ENCODE results near the gene EPAS1.
"Not testable (repeated sequence)": the region's sequence is repeated elsewhere in the genome, so short reads cannot be mapped to it uniquely, and the experiment has no call there.

The EPAS1 gene

DNA sequence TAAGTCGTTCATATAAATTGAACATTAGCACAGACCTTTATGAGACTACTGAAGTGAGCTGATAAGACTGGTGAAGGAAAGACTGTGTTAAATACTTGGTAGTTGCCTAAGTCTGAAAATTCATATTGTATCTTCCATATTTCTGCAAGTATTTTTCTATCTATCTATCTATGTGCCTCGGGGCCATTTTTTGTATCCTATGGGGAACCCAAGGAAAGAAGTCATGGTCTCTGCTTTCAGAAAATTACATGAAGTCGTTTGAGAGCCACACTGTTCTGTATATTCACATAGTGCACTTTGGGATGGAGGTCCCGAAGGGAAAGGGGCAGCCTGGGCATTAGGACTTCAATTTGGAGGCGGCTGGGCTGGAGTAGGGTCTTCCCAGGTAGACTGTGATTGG, 89.6 kb downstream of the EPAS1 start:
- H3K9me3 Mint-ChIP-seq = no peaks in the 10 kb centered on the region
- peaks cover 3% of the 10 kb centered on the region for H3K27me3 Mint-ChIP-seq
- H3K4me3 Mint-ChIP-seq = no peak overlapping the region
- peaks cover 2% of the 10 kb centered on the region for H3K36me3 Mint-ChIP-seq (ENCODE audit: low read depth)
- no peak for DNase-seq
- H3K4me1 Mint-ChIP-seq (ENCODE audit: low read depth) = no peaks in the 10 kb centered on the region
- H3K27ac Mint-ChIP-seq = no peak overlapping the region

DNA sequence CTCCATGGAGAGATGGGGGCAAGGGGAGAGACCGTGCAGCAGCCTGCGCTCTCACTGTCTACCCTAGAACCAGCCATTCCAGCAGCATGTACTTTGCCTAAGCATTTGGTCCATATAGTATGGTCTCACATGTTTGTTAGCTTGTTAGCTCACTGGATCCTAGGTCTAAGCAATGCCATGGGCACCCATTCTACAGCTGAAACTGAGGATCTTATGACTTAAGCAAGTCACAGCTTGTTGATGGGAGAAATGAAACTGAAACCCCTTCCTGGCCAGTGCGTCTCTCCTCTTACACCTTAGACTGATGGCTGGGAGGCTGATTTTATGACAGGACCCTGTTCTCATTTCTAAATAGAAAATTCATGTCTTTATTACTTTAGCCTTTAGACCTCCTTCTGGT, 90.1 kb downstream of the EPAS1 start:
- no peak for DNase-seq
- peaks cover 4% of the 10 kb centered on the region for H3K27me3 Mint-ChIP-seq

DNA sequence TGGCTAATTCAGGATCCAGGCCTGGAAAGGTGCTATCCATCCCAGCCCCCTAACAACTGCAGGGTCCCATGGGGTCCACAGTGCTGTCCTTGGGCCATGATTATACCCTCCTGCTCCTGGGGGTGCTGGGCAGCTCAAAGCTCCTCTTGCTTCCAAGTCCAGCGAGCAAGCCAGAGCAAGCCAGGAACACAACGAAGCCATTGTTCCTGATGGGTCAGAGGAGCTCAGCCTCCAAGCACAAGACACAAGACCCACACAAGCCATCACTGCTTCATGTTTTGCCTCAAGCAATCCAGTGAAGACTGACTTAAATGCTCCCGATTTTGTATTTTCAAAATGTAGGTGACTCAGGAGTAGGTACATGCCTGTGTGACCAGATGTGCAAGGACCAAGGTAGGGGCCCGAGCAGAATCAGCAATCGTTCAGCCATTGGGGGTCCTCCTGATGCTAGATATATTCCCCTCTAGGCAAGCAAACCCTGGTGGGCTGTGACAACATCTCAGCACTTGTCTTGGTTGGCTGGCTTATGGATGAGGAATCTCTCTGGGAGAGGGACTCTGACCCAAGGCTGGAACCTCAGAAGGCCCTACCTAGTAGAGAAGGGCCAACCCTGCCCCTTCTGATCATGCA, 90.8 kb downstream of the EPAS1 start:
- H3K36me3 Mint-ChIP-seq (ENCODE audit: low read depth) = no peaks in the 10 kb centered on the region
- DNase-seq = no peak
- H3K27ac Mint-ChIP-seq = no peak overlapping the region
- no peaks in the 10 kb centered on the region for H3K9me3 Mint-ChIP-seq
- no peak overlapping the region for H3K4me3 Mint-ChIP-seq
- peaks cover 7% of the 10 kb centered on the region for H3K27me3 Mint-ChIP-seq
- no peaks in the 10 kb centered on the region for H3K4me1 Mint-ChIP-seq (ENCODE audit: low read depth)

More for the DNA sequence above, 90.1 kb downstream of the EPAS1 start:
- H3K27ac Mint-ChIP-seq = no peak overlapping the region
- peaks cover 2% of the 10 kb centered on the region for H3K36me3 Mint-ChIP-seq (ENCODE audit: low read depth)
- no peak overlapping the region for H3K4me3 Mint-ChIP-seq
- no peaks in the 10 kb centered on the region for H3K9me3 Mint-ChIP-seq
- no peaks in the 10 kb centered on the region for H3K4me1 Mint-ChIP-seq (ENCODE audit: low read depth)

DNA sequence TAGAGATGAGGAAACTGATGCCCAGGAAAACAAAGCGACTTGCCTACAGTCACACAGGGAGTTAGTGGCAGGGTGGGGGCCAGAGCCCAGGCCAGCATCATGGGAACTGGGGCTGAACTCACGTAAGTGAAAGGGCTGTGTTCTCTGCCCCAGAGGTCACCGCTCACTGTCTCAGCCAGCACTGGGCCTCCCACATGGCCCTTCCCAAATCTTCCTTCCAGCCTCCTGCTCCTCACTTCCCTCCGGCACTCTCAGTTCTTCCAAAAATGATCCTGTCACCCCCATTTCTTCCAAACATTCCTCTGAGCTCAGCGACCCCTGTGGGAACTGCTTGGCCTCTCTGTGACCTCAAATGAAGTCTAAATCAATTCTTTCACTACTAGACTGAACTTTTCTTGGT, 91.7 kb downstream of the EPAS1 start:
- Mint-ChIP-seq H3K36me3 (ENCODE audit: low read depth) (no peaks in the 10 kb centered on the region), H3K9me3 (no peaks in the 10 kb centered on the region), H3K27me3 (peaks cover 7% of the 10 kb centered on the region), H3K4me1 (ENCODE audit: low read depth) (no peaks in the 10 kb centered on the region), H3K27ac (no peak overlapping the region), H3K4me3 (no peak overlapping the region)
- DNase-seq = no peak

DNA sequence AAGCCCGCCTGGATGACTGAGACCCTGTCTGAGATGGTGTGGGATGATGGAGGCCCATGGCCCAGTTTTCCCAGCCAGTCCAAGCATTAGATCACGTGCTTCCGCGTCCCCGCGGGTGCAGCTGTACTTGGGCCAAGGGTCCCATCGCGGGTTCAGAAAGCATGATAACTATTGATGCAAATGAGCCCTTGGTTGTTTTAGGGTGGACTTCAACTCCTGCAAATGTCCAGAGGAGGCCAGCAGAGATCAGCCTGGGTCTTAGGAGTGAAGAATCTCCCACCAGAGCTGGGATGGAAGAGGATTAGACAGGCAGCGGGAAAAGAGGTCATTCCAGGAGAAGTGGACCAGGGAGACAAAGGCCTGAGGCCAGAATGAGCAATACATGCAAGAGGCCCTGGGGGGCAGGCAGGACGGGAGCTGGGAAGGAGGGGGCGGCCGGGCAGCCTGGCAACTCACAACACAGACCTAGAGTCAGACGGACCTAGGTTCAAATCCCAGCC, 92.3 kb downstream of the EPAS1 start:
- Mint-ChIP-seq H3K9me3 (no peaks in the 10 kb centered on the region), H3K27me3 (peaks cover 8% of the 10 kb centered on the region), H3K4me3 (no peak overlapping the region), H3K36me3 (ENCODE audit: low read depth) (no peaks in the 10 kb centered on the region), H3K27ac (no peak overlapping the region), H3K4me1 (ENCODE audit: low read depth) (no peaks in the 10 kb centered on the region)
- no peak for DNase-seq

DNA sequence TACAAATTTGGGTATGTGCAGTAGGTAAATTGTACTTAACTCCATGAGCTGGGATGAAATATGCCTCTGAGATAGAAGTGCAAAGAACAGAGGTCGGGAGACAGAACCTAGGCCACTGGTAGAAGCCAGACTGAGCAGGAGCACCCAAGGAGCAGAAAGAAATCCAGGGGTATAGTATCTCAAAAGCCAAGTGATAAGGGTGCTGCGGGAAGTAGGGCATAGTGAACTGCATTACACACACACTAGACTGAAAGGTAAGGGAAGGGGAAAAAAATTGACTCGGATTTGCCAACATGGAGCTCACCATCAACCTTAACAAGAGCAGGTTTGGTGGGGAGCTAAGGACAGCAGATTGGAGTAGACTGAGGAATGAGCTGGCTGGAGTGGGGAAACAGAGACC, 92.8 kb downstream of the EPAS1 start:
- Mint-ChIP-seq H3K4me1 (ENCODE audit: low read depth) (peaks cover 5% of the 10 kb centered on the region), H3K4me3 (no peak overlapping the region), H3K27ac (no peak overlapping the region), H3K27me3 (peaks cover 10% of the 10 kb centered on the region), H3K9me3 (no peaks in the 10 kb centered on the region), H3K36me3 (ENCODE audit: low read depth) (no peaks in the 10 kb centered on the region)
- no peak for DNase-seq

DNA sequence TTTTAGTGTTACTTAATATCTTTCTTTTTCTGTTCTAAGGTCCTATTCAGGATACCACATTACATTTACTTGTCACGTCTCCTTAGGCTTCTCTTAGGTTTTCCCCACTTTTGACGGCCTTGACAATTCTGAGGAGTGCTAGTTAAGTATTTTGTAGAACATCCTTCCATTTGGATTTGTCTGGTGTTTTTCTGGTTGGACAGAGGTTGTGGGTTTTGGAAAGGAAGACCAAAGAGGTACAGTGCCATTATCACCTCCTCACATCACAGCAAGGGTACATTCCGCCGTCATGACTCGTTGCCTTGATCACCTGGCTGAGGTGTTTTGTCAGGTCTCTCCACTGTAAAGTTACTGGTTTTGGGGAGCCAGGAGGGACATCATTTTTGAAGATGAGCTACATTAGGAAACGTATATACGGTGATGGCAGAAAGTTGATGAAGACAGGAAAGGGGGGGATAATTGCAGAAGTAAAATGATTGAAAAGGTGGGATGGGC, 93.7 kb downstream of the EPAS1 start:
- Mint-ChIP-seq H3K4me1 (ENCODE audit: low read depth) (peaks cover 9% of the 10 kb centered on the region), H3K4me3 (no peak overlapping the region), H3K27me3 (peaks cover 10% of the 10 kb centered on the region), H3K27ac (no peak overlapping the region), H3K36me3 (ENCODE audit: low read depth) (no peaks in the 10 kb centered on the region), H3K9me3 (no peaks in the 10 kb centered on the region)
- no peak for DNase-seq

DNA sequence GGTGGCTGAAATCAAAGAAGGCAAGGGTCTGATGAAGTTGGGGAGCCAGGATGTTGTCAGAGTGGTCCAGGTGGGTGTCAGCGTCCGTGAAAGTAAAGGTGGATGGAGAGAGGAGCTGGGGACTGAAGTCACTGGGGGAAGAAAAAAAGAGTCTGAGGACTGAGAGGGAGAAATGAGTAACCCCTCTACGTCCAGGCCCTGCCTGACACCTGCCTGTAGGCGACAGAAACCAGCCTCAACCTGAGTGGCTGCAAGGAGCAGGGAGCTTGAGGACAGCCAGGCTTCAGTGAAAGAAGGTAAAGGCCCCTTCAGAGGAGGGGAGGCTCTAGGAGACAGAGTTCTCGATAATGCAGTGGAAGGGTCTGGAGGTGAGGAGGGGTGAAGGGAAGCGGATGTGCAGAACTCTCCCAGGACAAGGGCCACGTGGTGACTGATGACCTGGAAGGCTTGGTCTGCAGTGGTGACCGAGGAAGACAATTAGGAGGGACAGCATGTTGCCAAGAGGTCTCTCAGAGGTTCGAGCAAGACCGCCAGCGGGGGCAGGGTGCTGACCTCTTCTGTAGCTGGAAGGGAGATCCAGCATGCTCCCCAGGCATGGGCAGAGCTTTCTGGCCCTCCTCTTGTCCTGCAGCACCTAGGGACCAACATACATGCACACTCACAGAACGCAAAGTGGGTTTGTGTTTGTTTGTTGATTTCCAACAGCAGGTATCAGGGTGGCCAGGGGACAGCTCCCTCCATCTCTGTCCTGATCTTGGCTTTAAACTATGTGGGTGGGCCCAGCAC, 95.5 kb downstream of the EPAS1 start:
- no peak for DNase-seq
- Mint-ChIP-seq H3K4me3 (no peak overlapping the region), H3K9me3 (no peaks in the 10 kb centered on the region), H3K27ac (no peak overlapping the region), H3K4me1 (ENCODE audit: low read depth) (peaks cover 9% of the 10 kb centered on the region), H3K36me3 (ENCODE audit: low read depth) (no peaks in the 10 kb centered on the region), H3K27me3 (peaks cover 10% of the 10 kb centered on the region)

DNA sequence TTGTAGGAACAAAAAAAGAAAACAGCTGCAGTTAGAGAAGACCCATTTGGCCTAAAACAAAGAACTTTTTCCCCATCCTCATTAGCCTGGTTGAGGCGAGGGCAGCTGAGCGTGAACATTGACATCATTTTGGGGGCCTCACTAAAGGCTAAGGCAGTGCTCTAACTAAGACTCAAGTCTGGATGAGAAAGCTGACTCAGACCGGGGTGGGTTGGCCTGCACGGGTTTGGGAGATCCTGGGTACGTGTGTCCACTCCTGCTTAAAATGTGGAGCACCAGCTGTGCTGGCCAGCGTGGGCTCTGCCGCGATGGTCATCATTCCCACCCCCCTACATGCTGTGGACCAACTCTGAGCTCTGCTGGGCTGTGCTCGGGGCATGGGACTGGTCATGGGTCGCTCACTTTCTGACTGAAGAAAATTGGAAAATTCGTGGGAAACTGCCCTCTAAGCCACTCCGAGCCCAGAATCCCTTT, 96.2 kb downstream of the EPAS1 start:
- no peak for DNase-seq
- H3K36me3 Mint-ChIP-seq (ENCODE audit: low read depth) = no peaks in the 10 kb centered on the region
- peaks cover 9% of the 10 kb centered on the region for H3K4me1 Mint-ChIP-seq (ENCODE audit: low read depth)
- H3K27ac Mint-ChIP-seq = no peak overlapping the region
- H3K4me3 Mint-ChIP-seq = no peak overlapping the region
- peaks cover 10% of the 10 kb centered on the region for H3K27me3 Mint-ChIP-seq
- no peaks in the 10 kb centered on the region for H3K9me3 Mint-ChIP-seq

DNA sequence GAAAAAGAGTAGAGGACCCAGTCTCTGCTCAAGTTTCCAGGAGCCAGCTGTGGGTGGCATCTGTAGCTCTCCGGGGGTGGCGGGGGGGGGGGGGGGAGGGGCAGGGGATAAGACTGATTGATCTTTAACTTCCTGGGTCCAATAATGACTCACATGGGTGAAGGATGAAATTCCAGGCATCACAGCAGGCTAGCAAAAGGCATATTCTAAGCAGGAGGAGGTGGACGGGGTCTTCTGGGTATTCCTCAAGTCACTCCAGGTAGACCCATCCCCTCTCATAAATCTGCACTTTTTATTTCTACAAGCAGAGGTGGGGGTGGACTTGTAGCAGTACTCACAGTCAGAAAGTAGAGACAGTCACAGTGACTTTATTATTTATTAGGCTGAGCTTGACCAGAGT, 96.7 kb downstream of the EPAS1 start:
- H3K27me3 Mint-ChIP-seq = peaks cover 10% of the 10 kb centered on the region
- H3K9me3 Mint-ChIP-seq = no peaks in the 10 kb centered on the region

DNA sequence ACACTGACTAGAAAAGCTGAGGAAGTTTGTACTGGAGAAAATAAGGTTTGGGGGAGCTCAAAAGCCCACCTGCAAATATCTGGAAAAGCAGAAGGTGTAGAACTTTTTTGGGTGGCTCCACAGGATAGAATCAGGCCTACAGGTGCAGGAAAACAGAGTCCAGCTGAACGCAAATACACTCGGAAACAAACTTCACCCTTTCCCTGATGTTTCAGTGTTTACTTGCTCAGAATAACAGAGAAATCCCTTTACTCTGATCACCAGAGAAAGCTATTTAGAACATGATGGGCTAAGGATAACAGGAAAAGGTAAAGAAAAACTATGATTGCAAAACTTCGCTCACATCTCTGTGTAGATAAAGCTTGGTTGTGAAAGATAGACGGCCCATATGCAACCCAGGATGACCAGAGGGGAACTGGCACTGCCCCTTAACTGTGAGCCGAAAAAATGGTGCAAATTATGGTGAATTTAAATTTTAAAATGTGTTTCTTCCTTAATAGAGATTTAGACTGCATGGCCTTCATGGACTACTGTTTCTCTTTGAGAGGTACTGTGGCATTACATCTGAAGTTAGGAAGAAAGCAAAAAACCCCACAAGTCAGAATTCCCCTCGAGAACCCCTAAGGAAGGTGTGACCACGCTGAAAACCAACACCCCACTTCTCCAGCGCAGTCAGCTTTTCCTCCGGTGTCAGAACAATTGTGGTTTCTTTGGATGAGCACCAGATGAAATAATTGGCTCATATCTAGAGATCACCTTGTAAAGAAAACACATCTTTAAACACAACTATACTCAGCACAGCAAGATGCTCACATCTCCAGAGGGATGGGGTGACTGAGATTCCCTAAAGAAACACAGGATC, 97.7 kb downstream of the EPAS1 start:
- peaks cover 9% of the 10 kb centered on the region for H3K4me1 Mint-ChIP-seq (ENCODE audit: low read depth)
- no peaks in the 10 kb centered on the region for H3K36me3 Mint-ChIP-seq (ENCODE audit: low read depth)
- H3K4me3 Mint-ChIP-seq = no peak overlapping the region
- no peak for DNase-seq
- no peaks in the 10 kb centered on the region for H3K9me3 Mint-ChIP-seq
- H3K27ac Mint-ChIP-seq = no peak overlapping the region
- peaks cover 10% of the 10 kb centered on the region for H3K27me3 Mint-ChIP-seq

More for the DNA sequence above, 96.7 kb downstream of the EPAS1 start:
- no peak overlapping the region for H3K4me3 Mint-ChIP-seq
- H3K36me3 Mint-ChIP-seq (ENCODE audit: low read depth) = no peaks in the 10 kb centered on the region
- no peak for DNase-seq
- H3K4me1 Mint-ChIP-seq (ENCODE audit: low read depth) = peaks cover 9% of the 10 kb centered on the region
- no peak overlapping the region for H3K27ac Mint-ChIP-seq

DNA sequence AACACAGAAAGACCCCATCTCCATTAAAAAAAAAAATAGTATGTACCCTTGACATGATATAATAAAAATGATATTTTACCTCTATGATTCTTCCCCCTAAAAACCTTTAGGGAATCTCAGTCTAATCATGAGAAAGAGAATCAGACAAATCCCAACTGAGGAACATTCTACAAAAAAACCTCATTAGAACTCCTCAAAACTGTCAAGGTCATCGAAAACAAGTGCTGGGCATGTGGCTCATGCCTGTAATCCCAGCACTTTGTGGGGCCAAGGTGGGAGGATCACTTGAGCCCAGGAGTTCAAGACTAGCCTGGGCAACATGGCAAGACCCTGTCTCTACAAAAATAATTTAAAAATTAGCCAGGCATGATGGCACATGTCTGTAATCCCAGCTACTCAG, 98.5 kb downstream of the EPAS1 start:
- not testable (repeated sequence) for DNase-seq; H3K27ac Mint-ChIP-seq; H3K4me1 Mint-ChIP-seq (ENCODE audit: low read depth); H3K36me3 Mint-ChIP-seq (ENCODE audit: low read depth); H3K27me3 Mint-ChIP-seq; H3K4me3 Mint-ChIP-seq; H3K9me3 Mint-ChIP-seq

DNA sequence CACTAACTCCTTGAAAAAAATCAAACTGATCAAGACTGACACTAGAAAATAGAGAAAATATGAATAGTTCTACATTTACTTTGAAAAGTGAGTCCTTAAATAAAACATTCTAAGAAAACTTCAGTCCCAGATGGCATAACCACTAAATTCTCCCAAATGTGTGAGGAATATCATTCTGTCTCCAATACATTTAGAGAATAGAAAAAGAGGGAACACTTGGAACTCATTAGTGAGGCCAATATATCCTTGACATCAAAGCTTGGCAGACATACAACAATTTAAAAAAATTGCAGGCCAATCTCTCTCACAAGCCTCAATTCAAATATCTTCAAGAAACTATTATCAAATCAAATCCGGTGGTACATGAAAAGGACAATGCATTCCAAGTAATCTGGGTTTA, 102.8 kb downstream of the EPAS1 start:
- Mint-ChIP-seq H3K27ac (no peak overlapping the region), H3K9me3 (no peaks in the 10 kb centered on the region), H3K36me3 (ENCODE audit: low read depth) (no peaks in the 10 kb centered on the region), H3K27me3 (no peaks in the 10 kb centered on the region), H3K4me1 (ENCODE audit: low read depth) (peaks cover 5% of the 10 kb centered on the region), H3K4me3 (no peak overlapping the region)
- no peak for DNase-seq

DNA sequence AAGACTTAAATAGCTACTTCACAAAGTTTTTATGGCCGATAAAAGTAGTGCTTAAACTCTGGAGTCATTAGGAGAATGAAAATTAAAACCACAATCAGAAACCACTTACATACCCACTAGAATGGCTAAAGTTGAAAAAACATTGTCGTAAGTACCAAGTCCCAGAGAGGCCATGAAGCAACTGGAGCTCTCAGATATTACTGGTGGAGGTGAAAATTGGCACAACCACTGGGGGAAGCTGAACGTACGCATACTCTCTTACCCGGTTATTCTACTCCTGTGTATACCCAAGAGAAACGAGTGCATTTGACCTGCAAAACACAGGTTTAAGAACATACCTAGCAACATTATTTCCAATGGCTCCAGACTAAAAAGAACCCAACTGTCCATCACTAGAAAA, 105.7 kb downstream of the EPAS1 start:
- H3K4me1 Mint-ChIP-seq (ENCODE audit: low read depth) = no peaks in the 10 kb centered on the region
- no peak overlapping the region for H3K4me3 Mint-ChIP-seq
- no peaks in the 10 kb centered on the region for H3K27me3 Mint-ChIP-seq
- H3K36me3 Mint-ChIP-seq (ENCODE audit: low read depth) = no peaks in the 10 kb centered on the region
- DNase-seq = no peak
- H3K9me3 Mint-ChIP-seq = no peaks in the 10 kb centered on the region
- H3K27ac Mint-ChIP-seq = no peak overlapping the region
